Adipocyte (in vitro differentiated cells): ENCODE data around the gene DLX1.
A peak's percentile ranks its signal among the peaks of the same experiment; 100 is the strongest.

Source experiments
- DNase-seq: peaks from one replicate; pipeline ENCODE4 v3.0.0-alpha.2; 2015; ENCODE audit warnings: low read depth
- H3K27me3 ChIP-seq: replicated peaks from 2 replicates; pipeline ENCODE4 v1.7.0; 2013; ENCODE audit warnings: mild to moderate bottlenecking, low read length, moderate library complexity; ENCODE audit not compliant: control insufficient read depth, insufficient read depth
- H3K36me3 ChIP-seq: 2 replicates; pipeline ENCODE4 v1.7.0; 2013; ENCODE audit warnings: low read length, mild to moderate bottlenecking, moderate library complexity; ENCODE audit not compliant: control insufficient read depth, insufficient read depth, severe bottlenecking
- H3K4me1 ChIP-seq: 2 replicates; pipeline ENCODE4 v1.7.0; 2013; ENCODE audit warnings: mild to moderate bottlenecking, low read length, moderate library complexity; ENCODE audit not compliant: control insufficient read depth, insufficient read depth
- H3K4me3 ChIP-seq: 2 replicates; pipeline ENCODE4 v1.7.0; 2013; ENCODE audit warnings: mild to moderate bottlenecking, low read length, moderate library complexity
- H3K9ac ChIP-seq: 2 replicates; pipeline ENCODE4 v1.7.0; 2013; ENCODE audit warnings: mild to moderate bottlenecking, low read length, moderate library complexity
- H3K9me3 ChIP-seq: 2 replicates; pipeline ENCODE4 v1.7.0; 2013; ENCODE audit warnings: mild to moderate bottlenecking, low read length, moderate library complexity; ENCODE audit not compliant: control insufficient read depth

DLX1 gene

DNA sequence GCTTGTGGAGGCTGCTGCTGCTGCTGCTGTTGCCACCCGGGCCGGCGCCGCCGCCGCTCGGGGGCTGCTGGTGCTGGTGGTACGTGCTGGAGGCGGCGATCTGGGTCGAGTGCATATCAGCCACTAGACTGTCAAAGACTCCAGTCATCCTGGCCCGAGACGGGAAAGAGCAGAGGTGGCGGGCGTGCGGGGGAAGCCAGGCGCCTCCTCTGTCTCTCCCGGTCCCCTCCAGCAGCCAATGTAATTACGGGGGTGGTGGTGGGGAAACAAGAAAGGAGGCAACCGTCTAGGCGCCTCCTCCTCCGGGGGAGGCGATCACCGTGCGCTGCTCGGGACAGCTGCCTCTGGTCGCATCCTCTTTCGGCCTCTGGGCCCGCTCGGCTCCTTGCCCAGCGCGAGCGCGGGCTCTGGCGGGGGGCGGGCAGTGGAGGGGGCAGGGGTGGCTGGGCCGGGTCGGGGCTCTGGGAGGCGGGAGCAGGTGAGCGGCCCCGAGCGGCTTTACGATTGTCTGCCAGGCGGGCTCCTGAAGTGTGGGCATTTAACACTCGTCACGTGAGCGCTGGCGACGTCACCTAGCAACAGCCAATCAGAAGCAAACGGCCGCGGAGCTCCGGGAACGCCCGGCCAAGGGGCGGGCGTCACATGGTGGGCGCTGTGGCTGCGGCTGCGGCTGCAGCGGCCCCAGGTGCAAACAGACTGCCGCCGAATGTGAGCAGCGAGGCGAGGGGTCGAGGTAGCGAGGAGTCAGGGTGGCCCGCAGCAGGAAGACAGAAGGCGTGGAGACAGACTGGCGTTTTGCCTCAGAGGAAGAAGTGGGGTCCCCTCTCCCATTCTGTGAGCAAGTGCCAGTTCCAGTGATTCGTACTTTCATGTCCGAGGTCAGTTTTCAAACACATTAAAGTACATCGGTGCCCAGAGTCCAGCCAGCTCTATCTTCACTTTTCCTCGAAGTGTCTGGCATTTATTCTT, 17.4 kb downstream of the DLX1 start, which contains the start of gene DLX2:
Gene DLX2, minus strand, starts transcription at position 510 of the 969 bp plus-strand sequence. Its CDS starts 362 bp downstream, at position 148.
- Histone ChIP-seq H3K36me3 (no peaks in the 10 kb centered on the region), H3K27me3 (peaks cover 29% of the 10 kb centered on the region), H3K9ac (peak within 1 kb of the TSS; percentile 47), H3K4me1 (peaks cover 51% of the 10 kb centered on the region), H3K9me3 (no peaks in the 10 kb centered on the region), H3K4me3 (peak within 1 kb of the TSS; percentile 81)
- DNase-seq = peak; percentile 97

DNA sequence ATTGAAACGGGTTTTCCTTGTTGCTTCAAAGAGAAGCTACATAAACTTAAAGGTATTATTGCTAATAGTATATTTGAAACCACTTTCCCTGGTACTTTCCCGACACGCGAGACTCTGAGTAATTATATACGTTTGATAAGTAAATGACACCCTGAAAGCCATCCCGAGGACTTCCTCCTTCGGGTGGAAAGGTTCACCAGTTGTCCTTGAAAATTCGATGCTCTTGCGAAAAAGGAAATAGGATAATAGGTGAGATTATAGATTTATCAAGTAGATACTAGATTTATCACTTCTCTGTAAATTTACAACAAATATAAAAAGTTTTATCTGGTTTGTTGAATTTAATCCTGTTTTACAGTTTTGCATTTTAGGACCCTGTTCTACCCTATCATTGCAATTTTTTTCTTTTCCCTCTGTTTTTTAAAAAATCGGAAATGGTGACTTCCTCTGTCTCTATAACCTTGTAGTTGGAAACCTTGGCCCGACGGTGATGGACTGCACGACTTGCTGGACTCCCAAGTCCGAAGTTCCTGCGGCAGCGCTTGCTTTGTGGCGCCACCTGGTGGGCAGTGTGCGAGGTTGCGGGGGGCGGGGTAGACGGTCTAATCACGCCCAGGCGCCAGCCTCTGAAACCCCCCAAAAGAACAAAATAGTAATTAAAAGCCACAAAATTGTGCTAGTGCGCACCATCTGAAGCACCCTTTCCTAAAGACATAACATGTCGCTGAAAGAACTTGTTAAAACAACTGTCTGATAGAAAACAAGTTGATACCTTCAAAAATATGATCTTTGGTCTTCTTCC, 18.4 kb downstream of the DLX1 start:
- Histone ChIP-seq H3K9me3 (no peaks in the 10 kb centered on the region), H3K27me3 (peaks cover 38% of the 10 kb centered on the region), H3K9ac (peak overlapping the region; percentile 47), H3K4me1 (peaks cover 44% of the 10 kb centered on the region), H3K36me3 (no peaks in the 10 kb centered on the region), H3K4me3 (peak overlapping the region; percentile 81)
- peak; percentile 94 for DNase-seq

DNA sequence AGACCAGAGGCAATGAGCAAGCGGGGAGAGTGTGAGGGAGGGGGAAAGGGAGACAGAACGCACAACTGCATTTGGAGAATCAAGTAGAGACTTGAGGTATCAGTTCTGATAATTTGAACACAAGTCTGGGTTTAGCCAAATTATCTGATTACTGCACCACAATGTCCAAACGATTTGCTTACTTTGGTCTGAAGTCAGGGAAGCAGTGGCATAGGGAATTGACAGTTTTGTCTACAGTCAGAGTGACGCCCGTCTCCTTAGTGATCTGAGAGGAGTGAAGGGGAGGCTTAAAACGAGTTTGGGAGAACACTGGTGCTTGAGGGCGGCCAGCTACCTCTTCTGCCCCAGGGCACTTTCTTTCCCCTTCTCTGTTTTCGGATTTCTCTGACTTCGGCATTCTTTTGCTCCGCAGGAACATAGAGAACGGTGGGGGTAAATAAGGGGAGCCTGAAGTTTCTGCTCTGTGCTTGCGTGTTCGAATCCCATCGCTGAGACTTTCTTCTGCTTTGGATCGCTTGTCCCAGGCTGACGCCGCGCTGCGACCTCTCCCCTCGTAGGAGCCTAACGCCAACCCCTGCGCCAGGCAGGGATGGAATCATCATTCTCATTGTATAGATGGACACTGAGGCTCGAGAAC, 20.3 kb downstream of the DLX1 start:
- DNase-seq = no peak
- H3K27me3 ChIP-seq = peaks cover 40% of the 10 kb centered on the region

DNA sequence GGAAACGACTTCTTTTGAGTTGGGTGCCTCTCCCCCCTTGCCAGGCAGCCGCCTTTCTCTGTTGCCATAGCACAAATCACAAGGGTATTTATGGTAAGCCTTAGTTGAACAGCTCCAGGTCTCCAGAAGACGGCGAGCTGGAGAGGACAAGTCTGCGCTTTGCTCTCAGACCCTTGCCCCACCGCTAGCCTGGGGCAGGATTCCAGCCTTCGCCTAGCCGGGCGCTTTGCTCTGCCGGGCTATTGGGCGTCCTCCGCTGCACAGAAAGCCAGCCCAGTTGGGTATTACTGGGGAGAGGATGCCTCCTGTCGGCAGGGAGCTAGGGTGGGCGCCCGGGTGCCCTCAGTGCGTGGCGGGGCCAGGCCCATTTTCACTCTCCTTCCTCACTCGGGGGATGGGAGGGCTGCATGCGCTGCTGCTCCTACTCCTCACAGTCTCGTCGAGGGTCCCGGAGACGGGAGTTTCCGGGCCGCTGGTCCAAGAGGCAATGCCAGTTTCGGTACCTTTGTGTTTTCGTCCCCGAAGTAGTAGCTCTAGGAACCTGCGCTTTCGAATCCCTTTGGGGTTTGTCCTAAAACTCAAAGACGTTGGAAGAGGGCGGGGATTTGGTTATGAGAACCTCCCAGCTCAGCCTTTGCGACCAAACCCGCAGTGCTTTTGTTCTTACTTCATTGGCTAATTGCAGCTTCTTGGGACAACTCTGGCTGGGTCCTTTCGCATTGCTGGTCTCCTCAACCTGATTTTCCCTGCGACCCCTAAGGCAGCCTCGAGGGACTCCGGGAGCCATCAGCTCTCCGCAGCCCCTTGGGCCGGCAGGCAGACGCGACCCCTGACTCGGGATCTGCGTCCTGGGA, 21.0 kb downstream of the DLX1 start:
- no peaks in the 10 kb centered on the region for H3K36me3 ChIP-seq
- peaks cover 28% of the 10 kb centered on the region for H3K4me1 ChIP-seq
- H3K27me3 ChIP-seq = peaks cover 40% of the 10 kb centered on the region
- DNase-seq = peak; percentile 87
- no peaks in the 10 kb centered on the region for H3K9me3 ChIP-seq
- peak overlapping the region; percentile 78 for H3K4me3 ChIP-seq
- H3K9ac ChIP-seq = peak overlapping the region; percentile 34

More for the DNA sequence above, 20.3 kb downstream of the DLX1 start:
- Histone ChIP-seq H3K36me3 (no peaks in the 10 kb centered on the region), H3K9ac (no peak overlapping the region), H3K4me3 (peak overlapping the region; percentile 78), H3K4me1 (peaks cover 34% of the 10 kb centered on the region), H3K9me3 (no peaks in the 10 kb centered on the region)

DNA sequence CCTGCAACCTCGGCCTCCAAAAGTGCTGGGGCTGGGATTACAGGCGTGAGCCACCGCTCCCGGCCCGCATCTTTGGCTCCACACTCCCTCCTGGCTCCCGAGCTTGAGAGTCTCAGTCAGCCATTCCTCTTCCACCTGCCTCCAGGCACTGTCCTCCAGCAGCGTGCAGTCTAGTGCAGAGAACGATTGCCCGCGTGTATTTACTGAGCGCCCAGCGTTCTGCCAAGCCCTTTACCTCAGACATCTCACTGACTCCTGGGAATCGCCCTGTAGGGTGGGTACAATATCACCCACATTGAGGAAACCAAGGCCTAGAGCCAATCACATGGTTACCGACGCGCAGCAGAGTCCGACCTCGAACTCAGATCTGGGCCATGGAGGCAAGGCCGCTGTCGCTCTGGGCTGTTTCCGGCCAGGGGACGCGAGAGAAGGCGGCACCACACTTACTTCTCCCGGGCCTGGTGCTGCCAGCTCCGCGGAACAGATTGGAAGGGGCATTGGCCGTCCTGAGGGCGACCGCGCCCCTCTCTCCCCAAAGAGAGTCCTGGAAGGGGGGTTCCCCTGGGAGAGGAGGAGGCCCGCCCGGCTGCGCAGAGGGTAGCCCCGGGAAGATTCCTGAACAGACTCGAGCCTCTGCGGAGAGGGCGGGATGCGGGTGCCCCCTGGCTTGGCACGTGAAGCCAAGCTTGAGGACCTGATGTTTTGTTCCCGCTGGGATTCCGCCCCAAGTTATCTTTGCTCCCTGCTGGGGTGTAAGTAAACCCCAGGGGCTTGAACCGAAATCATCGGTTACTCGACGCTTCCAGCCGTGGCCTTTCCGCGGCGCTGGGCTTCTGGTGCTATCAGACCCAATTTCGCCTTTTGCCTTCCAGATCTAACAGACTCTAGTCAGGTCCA, 22.6 kb downstream of the DLX1 start:
- peaks cover 21% of the 10 kb centered on the region for H3K4me1 ChIP-seq
- H3K9me3 ChIP-seq = no peaks in the 10 kb centered on the region
- no peak overlapping the region for H3K9ac ChIP-seq
- no peak for DNase-seq
- H3K4me3 ChIP-seq = no peak overlapping the region
- peaks cover 40% of the 10 kb centered on the region for H3K27me3 ChIP-seq
- no peaks in the 10 kb centered on the region for H3K36me3 ChIP-seq

DNA sequence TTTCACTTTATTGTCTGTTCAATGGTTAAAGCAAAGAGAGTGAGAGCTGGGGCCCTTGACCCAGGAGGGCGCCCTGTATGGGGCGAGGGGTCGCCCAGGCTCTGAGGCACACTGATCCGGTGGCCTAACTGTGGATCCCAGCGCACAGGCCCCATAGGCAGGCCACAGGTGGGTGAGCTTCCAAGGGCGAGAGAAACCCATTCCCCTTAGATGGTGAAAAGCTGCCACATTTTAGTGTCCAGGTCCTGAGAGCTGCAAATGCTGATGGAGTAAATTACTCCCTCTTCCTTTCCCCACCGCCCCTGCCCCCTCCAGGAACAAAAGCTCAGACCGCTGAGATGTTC, 23.3 kb downstream of the DLX1 start:
- H3K9ac ChIP-seq = no peak overlapping the region
- peaks cover 40% of the 10 kb centered on the region for H3K27me3 ChIP-seq
- H3K9me3 ChIP-seq = no peaks in the 10 kb centered on the region
- H3K36me3 ChIP-seq = no peaks in the 10 kb centered on the region
- peaks cover 19% of the 10 kb centered on the region for H3K4me1 ChIP-seq
- no peak for DNase-seq
- H3K4me3 ChIP-seq = no peak overlapping the region

DNA sequence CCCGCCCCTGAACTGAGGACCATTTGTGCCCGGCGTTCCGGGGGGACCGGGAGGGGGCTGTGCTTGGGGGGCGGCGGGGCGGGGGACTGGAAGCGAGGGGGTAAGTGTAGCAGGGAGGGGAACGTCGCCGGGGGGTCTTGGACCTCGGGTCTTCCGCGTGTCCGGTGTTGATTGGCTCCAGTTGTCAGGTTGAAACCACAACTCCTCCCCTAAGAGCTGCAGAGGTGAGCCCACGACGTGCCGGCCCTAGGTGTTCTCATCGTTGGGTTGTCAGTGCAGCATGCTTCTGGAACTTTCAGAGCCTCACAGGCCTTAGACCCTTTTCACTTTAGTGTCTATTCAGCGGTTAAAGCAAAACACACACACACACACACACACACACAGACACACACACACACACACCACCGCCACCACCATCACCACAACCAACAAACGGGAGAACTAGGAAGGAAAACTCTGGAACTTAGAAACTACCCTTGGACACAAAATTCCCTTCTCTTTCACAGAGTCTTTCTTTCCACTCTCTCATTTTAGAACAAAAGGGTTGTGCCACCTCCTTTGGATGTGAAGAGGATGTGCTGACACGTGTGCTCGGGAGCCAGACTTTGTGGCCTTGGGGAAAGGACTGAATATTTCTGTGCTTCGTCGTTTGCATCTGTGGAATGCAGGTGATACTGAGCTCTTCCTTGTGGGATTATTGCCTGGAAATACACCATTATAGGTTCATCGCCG, 24.1 kb downstream of the DLX1 start:
- no peak for DNase-seq
- Histone ChIP-seq H3K36me3 (no peaks in the 10 kb centered on the region), H3K4me1 (peaks cover 19% of the 10 kb centered on the region), H3K9ac (no peak overlapping the region), H3K27me3 (peaks cover 40% of the 10 kb centered on the region), H3K9me3 (no peaks in the 10 kb centered on the region), H3K4me3 (no peak overlapping the region)

DNA sequence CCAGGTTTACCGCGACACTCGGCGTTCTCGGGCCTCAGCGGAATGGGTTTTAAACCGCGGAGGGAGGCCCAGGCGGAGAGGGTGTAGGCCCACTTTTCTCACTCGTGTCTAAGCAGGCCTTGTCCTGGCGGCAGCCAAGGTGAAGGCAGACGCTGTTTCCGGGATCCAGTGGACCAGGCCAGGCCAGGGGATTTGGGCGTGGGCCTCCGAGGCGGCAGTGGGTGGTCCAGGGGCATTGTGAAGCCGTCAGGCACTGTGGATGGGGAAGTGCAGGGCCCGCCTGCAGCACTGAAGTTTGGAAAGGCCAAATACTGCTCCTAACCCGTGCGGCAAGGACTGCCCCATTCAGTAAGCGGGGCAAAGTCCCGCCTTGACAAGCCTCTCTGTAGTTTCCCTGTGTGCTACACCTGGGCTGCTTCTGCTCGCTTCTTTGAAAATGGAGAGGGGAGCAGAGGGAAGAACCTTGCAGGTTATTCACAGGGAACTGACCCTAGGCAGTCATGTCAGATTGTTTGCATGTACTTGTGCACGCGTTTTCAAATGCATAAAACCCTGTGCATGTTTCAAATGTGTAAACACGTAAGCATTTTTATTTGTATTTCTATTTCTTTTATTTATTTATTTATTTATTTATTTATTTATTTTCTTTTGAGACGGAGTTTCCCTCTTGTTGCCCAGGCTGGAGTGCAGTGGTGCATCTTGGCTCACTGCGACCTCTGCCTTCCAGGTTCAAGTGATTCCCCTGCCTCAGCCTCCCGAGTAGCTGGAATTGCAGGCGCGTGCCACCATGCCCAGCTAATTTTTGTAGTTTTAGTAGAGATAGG, 24.9 kb downstream of the DLX1 start:
- Histone ChIP-seq H3K4me1 (peaks cover 19% of the 10 kb centered on the region), H3K9ac (no peak overlapping the region), H3K4me3 (no peak overlapping the region), H3K27me3 (peaks cover 35% of the 10 kb centered on the region), H3K9me3 (no peaks in the 10 kb centered on the region), H3K36me3 (no peaks in the 10 kb centered on the region)
- no peak for DNase-seq

DNA sequence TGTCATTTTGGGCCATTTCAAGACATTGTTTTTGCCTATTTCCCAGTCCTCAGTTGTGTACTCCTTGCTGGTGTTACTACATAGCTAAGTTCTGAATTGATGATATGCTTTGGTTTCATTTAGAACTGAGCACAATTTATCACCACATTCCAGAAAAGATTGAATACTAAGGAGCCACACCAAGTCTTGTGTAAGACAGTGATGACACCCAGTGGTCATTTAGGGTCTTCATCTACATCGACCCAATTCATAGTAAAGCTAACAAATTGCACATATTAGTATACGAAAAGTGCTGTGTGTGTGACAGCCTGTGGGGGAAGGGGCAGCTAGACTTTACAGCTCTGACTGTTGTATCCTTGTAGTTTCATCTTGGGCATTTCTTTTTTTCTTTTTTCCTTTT, 28.3 kb downstream of the DLX1 start:
- DNase-seq = peak; percentile 63
- H3K4me3 ChIP-seq = no peak overlapping the region

More for the DNA sequence above, 28.3 kb downstream of the DLX1 start:
- Histone ChIP-seq H3K36me3 (no peaks in the 10 kb centered on the region), H3K27me3 (peaks cover 2% of the 10 kb centered on the region), H3K9me3 (no peaks in the 10 kb centered on the region), H3K4me1 (peaks cover 5% of the 10 kb centered on the region), H3K9ac (no peak overlapping the region)
